Fibroblast of the conjunctiva (primary cell): Measurements from ENCODE around the gene CWC25.
A peak's percentile ranks its signal among the peaks of the same experiment; 100 is the strongest.

Experiments used
- DNase-seq: peaks from one replicate; pipeline ENCODE4 v3.0.0-alpha.2; 2010; ENCODE audit warnings: low read depth

CWC25 gene

GRCh38 chr17:38783227-38783626, 41.9 kb downstream of the CWC25 start:
- DNase-seq, result no peak

DNA sequence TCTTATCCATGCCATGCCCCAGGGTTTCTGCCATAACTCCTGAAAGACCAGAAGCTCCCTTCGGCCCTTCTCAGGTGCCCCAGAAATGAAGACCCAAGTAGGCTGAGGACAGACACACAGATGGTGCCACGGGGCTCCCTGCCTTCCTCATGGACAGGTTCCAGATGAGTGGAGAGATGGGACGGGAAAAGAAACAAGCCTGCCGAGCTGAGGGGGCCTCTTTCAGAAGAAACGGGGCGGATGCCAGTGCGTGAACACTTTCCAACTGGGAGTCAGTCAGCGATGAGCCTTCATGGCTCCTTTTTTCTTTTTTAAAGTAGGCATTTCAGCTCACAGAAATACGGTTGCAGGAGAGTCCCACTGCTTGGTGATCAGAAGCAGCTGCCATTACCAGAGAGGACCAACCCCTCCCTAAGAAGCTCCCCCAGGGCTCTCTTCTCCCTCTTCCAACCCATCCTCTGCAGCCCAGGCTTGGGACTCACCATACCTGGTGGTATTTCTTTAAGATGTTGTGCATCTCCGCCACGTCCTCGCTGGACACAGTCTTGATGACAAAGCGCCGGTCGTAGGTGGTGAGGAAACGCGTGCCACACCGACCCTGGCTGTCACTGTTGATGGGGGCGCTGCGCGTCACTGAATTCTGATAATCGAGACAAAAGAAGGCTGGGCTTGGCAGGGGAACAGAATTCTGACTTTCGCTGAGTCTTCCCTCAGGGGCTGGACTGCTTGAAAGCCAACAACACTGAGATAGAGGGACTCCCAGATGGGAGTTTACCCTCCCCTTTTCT, 45.0 kb downstream of the CWC25 start:
- no peak for DNase-seq

DNA sequence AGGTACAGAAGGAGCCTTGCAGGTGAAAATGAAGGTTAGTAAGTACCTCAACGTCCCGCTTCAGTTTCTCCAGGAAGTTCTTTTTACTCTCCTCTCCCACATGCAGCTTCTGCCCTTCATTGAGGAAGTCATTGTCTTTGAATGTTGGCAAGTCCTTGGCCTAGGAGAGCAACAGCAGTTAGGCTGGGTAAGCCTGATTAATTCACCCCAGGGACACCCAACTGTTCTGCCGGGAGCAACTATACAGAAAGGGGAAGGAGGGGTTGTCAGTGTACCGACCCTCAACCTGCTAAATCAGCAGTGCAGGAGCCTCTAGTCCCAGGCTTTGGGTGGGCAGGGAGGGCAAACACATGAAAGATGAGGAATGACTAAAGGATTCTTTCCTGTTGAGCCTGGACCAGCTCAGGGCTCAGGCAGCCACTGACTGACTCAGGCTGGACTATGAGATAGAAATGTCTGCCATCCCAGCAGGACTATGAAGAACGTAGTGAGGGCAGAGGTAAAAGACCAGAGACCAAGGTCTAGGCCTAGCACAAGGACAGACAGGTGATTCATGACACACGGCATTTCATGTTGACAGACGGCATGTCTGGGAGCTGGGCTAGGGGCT, 47.4 kb downstream of the CWC25 start:
- DNase-seq, result no peak

DNA sequence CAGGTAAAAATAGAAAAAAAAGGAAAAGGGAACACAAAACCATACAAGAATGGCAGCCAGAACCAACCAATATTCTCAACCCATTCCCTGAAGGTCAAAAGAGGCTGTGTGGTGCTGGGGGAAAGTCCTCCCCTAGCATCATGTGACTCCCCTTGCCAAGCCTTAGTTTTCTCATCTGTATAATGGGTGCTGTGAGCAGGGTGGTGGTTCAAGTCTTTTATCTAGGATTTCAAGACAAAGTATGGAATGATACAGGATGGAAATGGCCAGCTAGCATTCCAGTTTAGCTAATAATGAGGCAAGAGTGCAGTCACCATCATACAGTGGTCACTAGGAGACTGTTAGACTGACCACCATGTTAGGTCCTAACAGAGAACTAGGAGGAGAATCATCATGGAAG, 51.9 kb downstream of the CWC25 start:
- no peak for DNase-seq

DNA sequence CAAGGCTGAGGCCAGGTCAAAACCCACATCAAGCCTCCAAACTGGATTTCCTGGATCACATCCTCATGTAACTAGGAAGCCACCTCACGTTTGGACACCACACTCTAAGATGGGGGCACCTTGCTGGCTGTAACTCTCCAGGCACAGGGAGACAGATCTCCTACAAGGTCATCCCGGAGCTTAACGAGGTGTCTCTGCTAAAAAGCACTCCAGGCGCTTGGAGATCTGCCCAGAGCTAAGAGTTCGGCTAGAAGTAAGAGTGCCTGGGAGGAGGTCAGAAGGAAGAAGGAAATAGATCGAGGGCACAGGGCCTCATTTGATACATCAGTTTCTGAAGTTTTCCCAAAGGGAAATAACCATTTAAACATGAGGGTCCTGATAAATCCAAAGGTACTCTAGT, 56.7 kb downstream of the CWC25 start:
- no peak for DNase-seq

- DNase-seq, result no peak
Measured at GRCh38 chr17:38766341-38766740, 58.8 kb downstream of the CWC25 start.

GRCh38 chr17:38762231-38762630, 62.9 kb downstream of the CWC25 start:
- no peak for DNase-seq

GRCh38 chr17:38761612-38762011, 63.5 kb downstream of the CWC25 start:
- DNase-seq, result no peak

DNA sequence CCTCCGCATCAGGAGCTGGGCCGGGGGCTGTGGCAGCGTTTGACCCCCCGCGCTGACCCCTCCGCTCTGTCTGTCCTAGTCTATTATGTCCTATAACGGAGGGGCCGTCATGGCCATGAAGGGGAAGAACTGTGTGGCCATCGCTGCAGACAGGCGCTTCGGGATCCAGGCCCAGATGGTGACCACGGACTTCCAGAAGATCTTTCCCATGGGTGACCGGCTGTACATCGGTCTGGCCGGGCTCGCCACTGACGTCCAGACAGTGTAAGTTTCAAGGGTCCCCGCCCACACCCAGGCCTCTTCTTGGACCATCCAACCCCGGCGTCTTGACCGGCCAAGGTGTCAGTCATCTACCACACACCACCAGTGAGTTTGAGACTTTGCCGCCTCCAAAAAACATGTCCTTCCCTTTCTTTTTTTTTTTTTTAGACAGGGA, 72.0 kb downstream of the CWC25 start:
- no peak for DNase-seq

DNA sequence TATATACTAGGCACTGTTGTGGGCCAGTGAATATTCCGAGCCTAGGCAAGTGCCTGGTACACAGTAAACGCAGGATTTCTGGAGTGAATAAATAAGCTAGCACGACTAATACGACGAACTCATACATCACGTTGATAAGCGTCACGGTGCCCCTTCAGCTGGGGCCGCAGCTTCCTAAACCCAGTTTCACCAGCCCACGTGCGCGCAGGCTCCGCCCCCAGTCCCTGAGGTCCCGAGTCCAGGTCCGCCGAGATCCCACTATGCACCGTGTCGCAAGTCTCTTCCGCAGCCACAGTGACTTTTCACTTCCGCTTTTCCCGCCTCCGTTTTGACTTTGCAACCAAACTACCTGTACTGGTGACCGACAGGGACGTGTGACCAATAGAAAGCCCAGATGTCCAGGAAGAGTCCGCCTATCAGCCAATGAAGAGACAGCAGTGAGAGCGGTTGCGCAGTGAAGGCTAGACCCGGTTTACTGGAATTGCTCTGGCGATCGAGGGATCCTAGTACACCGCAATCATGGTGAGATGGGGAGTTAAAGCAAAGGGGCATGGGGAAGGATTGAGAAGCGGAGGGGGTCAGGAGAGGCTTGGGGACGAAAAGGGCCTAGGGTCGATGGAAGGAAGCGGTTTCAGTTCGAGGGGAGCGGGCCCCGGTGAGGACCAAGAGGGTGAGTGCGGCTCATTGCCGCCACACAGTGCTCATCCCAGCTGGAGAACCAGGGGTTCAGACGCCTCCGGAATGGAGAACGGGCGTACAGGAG, 72.6 kb downstream of the CWC25 start, which contains the start of gene PSMB3:
TSS of gene PSMB3 (plus strand) at position 434 of the 763 bp plus-strand sequence. CDS start at position 520, 86 bp downstream.
- peak; percentile 99 for DNase-seq

DNA sequence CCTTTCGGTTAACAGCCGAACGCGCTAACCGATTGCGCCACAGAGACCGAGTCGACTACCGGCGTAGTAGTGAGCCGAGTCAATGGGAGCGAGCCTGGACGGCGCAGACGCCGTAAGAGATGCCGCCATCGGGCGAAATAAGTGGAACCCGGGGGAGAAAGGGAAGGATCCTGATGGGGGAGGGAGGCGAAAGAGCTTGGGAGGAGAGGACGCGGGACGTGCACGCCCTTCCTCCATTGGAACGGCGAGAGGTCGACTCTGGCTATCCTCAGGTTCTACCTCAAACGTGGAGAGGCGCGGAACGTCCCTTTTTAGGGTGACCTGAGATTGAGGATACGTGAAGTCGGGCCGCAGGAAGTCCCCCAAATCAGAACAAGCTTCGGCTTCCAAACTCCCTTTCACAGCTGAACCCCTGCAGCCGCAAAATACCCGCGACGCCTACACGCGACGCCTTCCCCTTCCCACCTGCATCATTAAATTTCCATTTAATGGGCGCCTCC, 73.3 kb downstream of the CWC25 start:
- peak; percentile 79 for DNase-seq

DNA sequence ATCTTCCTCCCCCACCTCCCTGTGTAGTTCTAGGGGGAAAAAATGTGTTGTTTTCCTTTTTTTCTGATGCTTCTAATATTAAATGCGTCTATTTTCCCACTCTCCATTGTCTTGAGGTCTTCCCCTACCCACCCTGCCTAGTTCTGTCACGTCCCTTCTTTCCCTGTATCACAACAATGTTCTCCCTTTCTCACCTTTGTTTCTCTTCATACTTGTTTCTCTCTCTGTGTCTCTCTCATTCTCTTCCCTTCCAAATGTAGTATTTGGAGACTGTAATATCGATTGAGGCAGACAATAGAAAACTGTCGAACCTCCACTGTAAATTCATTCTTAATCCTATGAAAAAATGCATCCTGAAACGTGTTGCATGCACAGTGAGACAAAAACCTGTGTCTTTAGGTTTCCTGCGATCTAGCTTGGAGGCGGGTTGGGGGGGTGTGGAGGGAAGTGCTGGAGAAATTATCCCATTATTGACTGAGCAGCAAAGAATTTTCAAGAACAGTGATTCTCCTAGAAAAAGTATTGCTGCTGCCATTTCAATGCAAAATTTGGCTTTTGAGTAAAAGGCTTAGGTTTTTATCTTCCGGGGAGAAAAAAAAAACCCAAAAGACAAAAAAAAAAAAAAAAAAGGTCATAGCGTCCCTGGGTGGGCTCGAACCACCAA, 73.8 kb downstream of the CWC25 start:
- no peak for DNase-seq
